GM12891 (cell line): ENCODE data around the gene SLC24A2.

Experiments used
- POLR2A ChIP-seq: IDR thresholded peaks from 2 replicates; pipeline ENCODE4 v1.6.1; 2011; ENCODE audit warnings: low read depth, low read length, control low read depth
- POLR2AphosphoS5 ChIP-seq: IDR thresholded peaks from 2 replicates; pipeline ENCODE4 v1.6.1; 2011; ENCODE audit warnings: low read depth, low read length, control low read depth
- POU2F2 ChIP-seq: IDR thresholded peaks from 2 replicates; pipeline ENCODE4 v1.6.1; 2011; ENCODE audit warnings: low read depth, mild to moderate bottlenecking, control low read depth, low read length, moderate library complexity

DNA sequence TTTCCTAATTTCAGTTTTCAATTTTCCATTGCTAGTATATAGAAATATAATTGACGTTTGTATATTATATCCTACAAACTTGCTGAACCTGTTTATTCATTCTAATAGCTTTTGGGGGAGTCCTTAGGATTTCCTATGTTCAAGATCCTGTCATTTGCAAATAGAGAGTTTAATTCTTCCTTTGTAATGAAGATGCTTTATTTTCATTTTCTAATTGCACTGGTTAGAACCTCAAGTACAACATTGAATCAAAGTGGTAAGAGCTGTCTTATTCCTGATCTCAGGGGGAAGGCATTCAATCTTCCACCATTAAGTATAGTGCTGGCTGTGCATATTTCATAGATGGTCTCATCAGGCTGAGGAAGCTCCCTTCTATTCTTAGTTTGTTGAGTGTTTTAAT, 15.6 kb upstream of the SLC24A2 start:
- TF ChIP-seq POLR2A (no peak), POLR2AphosphoS5 (no peak), POU2F2 (no peak)
